HG03025 (cell line): ENCODE data around the gene SYT1.
"Not testable (repeated sequence)": the region's sequence is repeated elsewhere in the genome, so short reads cannot be mapped to it uniquely, and the experiment has no call there.

Source experiments
- ATAC-seq: cut with Tn5 transposase; IDR thresholded peaks from one replicate; pipeline ENCODE4 v1.9.1; 2021; ENCODE audit warnings: mild to moderate bottlenecking, moderate library complexity; ENCODE audit not compliant: unreplicated experiment, low FRiP score

SYT1 gene

DNA sequence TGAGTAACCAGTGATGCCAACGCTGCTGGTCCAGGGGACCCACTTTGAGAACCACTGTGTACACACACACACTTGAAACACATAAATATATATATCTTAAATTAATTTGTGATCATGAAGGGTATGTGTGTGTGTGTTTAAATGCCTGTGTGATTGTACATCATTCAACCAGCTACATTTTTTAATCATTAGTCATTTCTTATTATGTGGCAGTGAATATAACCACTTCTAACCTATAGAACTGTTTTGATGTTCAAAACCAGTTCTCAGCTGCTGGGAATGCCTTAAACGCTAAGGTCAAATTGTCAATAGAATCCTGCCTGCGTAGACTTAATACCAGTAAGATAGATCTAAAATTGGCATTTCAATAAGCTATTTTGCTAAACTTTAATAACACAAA lies 330.0 kb downstream of the SYT1 start:
- ATAC-seq = no peak

DNA sequence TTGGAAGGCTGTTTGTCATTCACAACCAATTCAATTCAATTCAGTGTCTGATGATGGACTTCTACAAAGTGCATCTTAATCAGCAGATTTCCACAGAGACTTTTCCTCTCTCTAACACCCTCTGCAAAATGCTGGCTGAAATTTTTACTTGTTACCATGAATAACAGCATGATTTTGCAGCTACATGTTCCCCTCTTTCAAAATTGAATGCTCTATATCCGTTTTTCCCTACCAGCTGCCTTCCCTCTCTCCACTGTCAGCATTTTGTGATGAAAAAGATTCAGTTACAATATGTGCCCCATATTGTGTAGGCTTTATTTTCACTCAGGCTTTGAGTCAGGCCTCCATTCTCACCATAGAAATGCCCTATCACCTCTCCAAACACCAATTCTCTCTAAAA lies 334.6 kb downstream of the SYT1 start:
- no peak for ATAC-seq

DNA sequence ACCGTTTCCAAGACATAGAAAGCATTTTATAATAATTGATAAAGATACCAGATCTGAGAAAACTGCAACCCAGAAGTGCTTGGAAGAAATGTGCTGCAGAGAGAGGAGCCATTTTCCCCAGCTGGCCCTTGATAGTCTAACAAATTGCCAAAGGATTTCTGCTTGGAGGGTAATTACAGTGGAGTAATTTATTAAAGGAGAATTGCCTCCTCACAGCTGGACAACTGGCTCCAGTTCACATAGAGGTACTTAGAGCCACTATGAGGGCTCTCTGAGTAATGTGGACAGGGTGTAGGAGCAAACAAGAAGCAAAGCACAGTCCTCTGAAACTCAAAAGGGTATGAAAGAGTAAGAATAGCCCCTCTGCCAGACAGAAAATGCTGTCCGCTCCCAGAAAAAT lies 335.6 kb downstream of the SYT1 start:
- no peak for ATAC-seq

DNA sequence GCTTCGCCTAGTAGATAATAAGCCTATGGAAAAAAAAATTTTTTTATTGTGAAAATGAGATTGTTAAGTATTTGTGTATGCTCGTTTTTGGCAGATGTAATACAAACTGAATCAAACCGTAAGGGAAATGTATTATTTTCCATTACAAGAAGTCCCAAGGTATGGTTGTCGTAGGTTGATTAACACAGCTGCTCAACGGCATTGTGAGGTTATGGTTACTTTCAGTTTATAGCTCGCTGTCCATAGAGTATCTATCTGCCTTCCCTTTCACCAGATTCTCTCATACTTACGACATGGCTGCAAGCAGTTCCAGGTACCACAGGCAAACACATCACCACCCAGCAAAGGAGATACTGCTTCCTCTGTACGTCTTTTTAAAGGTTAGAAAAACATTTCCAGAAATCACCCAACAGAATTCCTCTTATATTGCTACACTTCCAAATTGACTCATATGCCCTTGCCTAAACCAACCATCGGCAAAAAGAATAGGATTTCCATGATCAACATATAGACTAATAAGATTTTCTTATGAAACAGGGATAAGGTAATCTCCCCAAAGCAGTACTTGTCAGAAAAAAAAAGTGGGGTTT lies 338.6 kb downstream of the SYT1 start:
- no peak for ATAC-seq

GRCh38 chr12:79206871-79207270 lies 342.3 kb downstream of the SYT1 start:
- no peak for ATAC-seq

DNA sequence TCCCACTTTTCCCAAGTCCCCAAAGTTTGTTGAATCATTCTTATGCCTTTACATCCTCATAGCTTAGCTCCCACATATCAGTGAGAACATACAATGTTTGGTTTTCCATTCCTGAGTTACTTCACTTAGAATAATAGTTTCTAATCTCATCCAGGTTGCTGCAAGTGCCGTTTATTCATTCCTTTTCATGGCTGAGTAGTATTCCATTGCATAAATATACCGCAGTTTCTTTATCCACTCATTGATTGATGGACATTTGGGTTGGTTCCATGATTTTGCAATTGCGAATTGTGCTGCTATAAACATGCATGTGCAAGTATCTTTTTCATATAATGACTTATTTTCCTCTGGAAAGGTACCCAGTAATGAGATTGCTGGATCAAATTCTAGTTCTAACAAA lies 345.8 kb downstream of the SYT1 start:
- ATAC-seq = not testable (repeated sequence)

DNA sequence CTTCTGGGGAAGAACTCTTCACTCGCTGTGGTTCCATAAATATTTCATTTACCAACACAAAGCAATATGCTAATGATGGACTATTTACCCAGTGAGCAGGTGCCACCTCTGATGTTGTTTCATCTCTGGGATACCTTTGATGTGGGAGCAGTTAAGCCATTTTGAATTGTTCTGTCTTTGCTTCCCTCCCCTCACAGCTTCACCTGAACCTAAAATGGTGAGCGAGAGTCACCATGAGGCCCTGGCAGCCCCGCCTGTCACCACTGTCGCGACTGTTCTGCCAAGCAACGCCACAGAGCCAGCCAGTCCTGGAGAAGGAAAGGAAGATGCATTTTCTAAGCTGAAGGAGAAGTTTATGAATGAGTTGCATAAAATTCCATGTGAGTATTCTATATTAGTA lies 352.7 kb downstream of the SYT1 start:
- no peak for ATAC-seq

DNA sequence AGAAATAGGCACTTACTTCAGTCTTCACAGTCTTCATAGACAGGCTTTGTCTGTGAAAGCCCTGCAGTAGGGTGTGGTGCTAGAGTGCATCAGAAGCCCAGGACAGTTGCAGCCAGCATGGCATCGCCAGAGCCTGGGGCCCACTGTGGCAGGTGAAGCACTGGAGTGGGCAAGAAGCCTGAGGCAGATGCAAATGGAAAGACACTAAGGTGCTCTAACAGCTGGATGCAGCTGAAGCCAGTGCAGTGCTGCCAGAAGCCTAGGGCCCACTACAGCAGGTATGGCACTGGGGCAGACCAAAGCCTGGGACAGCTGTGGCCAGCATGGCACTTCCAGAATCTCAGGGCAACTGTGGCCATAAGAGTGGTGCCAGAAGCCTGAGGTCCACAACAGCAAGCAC lies 358.6 kb downstream of the SYT1 start:
- no peak for ATAC-seq

- ATAC-seq = no peak
Observed at GRCh38 chr12:79223761-79224160, 359.2 kb downstream of the SYT1 start.

DNA sequence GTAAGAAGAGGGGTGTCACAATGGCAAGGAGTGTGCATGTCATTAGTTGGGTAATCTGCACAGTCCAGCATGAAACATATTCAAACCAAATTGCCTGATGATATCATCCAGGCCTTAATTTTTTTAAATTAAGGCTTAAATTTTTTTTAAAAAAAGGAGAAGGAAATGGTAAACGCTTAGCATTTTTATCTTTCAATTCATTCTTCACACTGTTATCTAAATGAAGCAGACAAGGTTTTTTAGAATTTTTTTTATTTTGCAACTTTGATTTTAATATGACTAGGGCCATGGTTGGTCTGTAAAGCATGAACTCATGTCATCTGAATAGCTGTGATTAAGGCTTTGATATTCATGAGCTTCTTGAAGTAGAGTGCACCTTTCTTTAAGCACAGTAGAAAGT lies 362.5 kb downstream of the SYT1 start:
- ATAC-seq = no peak

DNA sequence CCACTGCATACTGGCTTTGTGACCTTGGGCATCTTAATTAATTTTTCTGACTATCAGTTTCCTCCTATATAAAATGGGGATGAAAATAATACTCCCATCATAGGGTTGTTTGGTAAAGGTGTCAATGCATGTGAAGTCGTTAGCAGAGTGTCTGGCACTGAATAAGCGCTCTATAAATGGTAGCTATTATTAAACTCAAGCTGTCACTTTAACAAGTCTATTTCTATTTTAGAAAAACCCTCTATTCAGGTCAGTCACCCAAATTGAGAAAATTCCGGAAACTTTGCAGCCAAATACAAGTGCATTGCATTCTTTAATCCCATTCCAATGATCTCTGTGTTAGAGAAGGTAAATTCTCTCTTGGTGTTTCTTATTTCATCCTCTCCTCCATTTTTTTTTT lies 363.1 kb downstream of the SYT1 start:
- no peak for ATAC-seq

- ATAC-seq = peak; percentile 80
Observed at GRCh38 chr12:79233341-79233781, 368.8 kb downstream of the SYT1 start.

GRCh38 chr12:79236920-79237319 lies 372.3 kb downstream of the SYT1 start:
- ATAC-seq = no peak

DNA sequence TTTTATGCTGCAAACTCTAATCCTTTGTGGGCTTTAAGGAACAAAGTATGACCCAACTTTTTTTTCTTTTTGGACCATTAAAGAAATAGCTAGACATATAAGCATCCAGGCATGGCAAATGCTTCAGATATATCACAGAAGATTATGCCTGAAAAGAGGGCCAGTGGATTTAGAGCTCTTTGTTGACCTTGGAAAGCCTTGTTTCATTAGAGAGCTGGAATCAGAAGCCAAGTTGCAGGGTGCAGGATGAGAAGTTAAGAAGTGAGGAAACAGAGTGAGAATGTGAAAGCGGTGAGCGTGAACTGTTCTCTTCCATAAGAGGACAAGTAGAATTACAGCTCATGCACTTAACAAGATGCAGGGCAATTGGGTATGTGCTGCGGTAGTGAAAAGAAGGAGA lies 373.7 kb downstream of the SYT1 start:
- no peak for ATAC-seq

- ATAC-seq = no peak
Observed at GRCh38 chr12:79247494-79247893, 382.9 kb downstream of the SYT1 start.

DNA sequence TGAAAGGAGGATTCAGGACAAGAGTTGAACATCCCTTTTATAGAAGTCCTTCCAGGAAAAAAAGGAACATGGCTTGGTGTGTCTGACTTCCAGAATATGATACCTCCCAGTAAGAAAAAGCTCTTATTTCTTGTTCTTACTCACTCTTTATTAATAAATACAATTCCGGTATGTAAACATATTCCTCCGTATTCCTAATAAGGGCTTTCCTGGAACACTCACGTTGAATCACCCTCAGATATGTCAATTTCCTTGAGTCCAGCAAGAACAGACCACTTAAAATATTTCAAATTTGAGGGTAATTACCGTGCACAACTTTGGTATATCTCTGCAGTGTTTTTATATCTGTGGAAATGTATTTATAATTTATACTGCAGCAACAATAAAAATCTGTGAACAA lies 385.6 kb downstream of the SYT1 start:
- ATAC-seq = no peak

GRCh38 chr12:79250960-79251755 lies 386.6 kb downstream of the SYT1 start:
- no peak for ATAC-seq

DNA sequence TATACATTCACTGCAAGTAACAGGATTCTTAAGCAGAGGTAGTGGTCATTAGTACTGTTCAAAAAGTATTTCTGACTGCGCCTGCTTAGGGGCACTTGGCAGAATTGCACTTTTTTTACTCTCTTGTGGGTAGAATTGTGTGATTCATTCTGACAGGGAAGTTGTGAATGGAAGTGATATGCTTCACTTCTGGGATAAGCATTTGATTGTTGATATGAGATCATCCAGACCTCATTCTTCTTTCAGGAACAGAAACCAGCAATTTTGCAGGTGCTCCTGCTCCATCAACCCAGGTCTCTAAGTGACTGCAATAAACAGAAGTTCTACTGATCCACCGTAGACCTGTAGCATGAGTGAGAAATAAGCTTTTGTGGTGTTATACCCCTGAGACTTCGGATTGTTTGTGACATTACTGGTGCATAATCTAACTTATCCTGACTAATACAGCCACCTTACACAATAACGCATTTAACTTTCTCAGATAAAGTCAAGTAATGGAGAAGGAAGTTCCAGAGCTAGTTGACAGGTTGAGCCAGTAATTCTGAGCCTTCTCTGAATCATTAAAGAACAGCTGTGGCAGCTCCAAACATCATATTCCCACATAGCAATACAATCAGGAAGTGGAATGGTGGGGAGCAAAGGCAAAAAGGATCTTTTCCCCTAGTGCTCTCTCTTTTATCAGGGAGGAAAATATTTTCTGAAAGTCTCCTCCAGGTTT lies 387.9 kb downstream of the SYT1 start:
- no peak for ATAC-seq

GRCh38 chr12:79255288-79255687 lies 390.7 kb downstream of the SYT1 start:
- no peak for ATAC-seq

DNA sequence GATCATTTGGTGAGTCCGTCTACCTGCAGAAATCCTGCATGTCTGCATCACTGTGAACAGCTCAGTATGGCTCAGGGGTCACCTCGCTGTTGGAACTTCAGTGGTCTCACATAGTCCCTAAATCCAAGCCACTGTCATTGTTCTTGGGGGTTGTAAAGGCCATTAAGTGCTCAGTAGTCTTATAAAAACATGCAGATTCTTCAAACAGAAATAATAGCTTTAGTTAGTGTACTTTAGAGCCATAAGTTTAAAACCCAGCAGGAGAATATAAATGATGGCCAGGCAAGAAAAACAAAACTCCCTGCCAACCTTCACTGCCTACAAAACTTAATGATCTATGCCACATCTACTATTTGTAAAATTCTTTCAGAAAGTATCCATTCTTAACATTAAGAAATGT lies 396.3 kb downstream of the SYT1 start:
- ATAC-seq = no peak

GRCh38 chr12:79262938-79263337 lies 398.4 kb downstream of the SYT1 start:
- ATAC-seq = no peak
